ENCODE results near the gene SMIM35.

Gene SMIM35

DNA sequence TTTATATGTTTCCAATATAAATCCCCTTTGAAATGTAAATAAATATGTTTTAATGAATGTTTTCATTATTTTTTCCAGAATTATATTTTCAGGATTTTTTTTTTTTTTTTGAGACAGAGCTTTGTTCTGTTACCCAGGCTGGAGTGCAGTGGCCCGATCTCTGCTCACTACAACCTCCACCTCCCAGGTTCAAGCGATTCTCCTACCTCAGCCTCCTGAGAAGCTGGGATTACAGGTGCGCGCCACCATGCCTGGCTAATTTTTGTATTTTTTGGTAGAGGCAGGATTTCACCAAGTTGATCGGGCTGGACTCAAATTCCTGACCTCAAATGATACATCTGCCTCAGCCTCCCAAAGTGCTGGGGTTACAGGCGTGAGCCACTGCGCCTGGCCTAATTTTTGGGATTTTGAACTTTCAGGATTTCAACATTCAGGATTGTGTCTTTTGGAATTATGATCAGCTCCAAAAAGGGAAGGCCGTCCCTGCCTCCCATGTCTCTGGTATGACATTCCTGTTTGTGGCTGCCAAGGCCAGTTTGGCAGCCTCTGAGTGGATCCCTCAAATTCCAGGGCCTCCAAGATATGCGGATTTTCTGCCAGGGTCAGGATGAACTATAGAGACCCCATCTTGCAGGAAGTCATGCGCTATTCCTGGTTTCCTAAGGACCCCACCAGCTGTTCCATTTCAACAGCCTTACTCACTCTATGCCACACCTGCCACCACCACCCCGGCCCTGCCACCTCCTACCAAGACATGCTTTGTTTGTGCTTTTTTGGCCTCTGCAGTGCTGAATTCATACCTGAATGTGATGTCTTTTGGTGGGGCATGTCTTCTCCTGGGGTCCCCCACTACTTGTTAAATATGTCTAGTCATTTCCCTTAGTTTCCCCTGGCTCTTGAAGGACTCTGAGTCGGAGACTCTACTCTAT is 31.8 kb downstream of the SMIM35 start:
- Histone ChIP-seq H3K27ac (ENCODE audit: extremely low read depth, low read depth, low read length) (no peak overlapping the region), H3K4me1 (ENCODE audit: control insufficient read depth, insufficient read depth, low read length) (no peaks in the 10 kb centered on the region), H3K9me3 (ENCODE audit: control insufficient read depth, insufficient read depth, low read depth, low read length) (no peaks in the 10 kb centered on the region), H3K4me3 (ENCODE audit: low read depth, low read length) (no peak overlapping the region), H3K36me3 (ENCODE audit: control insufficient read depth in 2 of 2, insufficient read depth in 1 of 2, low read length in 2 of 2) (no peaks in the 10 kb centered on the region)
- TF ChIP-seq ZNF221 (tag by site-specific recombination; IDR thresholded peaks at IDR 0.05; ENCODE audit: borderline replicate concordance) (no peak), ZNF596 (tag by site-specific recombination; IDR thresholded peaks at IDR 0.05) (no peak), ZNF174 (tag by site-specific recombination; IDR thresholded peaks at IDR 0.05) (no peak), YY2 (tag by site-specific recombination; IDR thresholded peaks at IDR 0.05) (no peak)
- TF ChIP-seq, protein P1, sequence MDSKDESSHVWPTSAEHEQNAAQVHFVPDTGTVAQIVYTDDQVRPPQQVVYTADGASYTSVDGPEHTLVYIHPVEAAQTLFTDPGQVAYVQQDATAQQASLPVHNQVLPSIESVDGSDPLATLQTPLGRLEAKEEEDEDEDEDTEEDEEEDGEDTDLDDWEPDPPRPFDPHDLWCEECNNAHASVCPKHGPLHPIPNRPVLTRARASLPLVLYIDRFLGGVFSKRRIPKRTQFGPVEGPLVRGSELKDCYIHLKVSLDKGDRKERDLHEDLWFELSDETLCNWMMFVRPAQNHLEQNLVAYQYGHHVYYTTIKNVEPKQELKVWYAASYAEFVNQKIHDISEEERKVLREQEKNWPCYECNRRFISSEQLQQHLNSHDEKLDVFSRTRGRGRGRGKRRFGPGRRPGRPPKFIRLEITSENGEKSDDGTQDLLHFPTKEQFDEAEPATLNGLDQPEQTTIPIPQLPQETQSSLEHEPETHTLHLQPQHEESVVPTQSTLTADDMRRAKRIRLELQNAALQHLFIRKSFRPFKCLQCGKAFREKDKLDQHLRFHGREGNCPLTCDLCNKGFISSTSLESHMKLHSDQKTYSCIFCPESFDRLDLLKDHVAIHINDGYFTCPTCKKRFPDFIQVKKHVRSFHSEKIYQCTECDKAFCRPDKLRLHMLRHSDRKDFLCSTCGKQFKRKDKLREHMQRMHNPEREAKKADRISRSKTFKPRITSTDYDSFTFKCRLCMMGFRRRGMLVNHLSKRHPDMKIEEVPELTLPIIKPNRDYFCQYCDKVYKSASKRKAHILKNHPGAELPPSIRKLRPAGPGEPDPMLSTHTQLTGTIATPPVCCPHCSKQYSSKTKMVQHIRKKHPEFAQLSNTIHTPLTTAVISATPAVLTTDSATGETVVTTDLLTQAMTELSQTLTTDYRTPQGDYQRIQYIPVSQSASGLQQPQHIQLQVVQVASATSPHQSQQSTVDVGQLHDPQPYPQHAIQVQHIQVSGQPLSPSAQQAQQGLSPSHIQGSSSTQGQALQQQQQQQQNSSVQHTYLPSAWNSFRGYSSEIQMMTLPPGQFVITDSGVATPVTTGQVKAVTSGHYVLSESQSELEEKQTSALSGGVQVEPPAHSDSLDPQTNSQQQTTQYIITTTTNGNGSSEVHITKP (tag by site-specific recombination; IDR thresholded peaks at IDR 0.05) = no peak
- POLR2A ChIA-PET = no interaction called here
- CTCF ChIA-PET = interaction anchor here (0.5 to 5.6 kb wide), 16 partner anchors 9 to 288 kb away, joined by 3 to 100 read pairs (median 4); no protein-coding TSS in a partner anchor

DNA sequence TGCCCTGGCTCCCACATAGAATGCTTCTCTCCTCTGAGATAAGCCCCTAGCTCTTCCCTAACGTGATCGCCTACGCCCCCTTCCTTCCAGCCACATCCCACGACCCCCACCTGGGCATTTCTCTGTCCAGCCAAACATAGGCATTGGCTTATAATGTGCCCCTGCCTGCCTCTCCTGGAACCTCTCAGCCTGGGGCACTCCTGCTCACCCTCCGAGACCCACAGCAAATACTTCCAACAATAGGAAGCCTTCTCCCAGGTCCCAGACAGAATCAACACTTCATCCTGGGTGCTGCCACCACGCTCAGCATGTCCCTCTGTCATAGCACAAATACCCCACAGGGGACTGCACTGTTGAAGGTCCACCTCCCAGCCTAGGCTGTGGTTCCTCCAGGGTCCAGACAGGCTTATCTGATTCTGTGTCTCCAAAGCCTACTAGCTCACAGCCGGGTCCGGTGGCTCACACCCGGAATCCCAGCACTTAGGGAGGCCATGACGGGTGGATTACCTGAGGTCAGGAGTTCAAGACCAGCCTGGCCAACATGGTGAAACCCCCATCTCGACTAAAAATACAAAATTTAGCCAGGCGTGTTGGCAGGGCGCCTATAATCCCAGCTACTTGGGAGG is 34.1 kb downstream of the SMIM35 start:
- CTCF ChIA-PET = interaction anchor here (0.6 to 5.6 kb wide), 45 partner anchors 8 to 733 kb away, joined by 3 to 100 read pairs (median 4); no protein-coding TSS in a partner anchor
- POLR2A ChIA-PET = interaction anchor here (0.7 kb wide), 1 partner anchor 76 kb away, joined by 3 read pairs; no protein-coding TSS in a partner anchor
- no peak overlapping the region for H3K27ac ChIP-seq (ENCODE audit: extremely low read depth, low read depth, low read length)
- H3K4me1 ChIP-seq (ENCODE audit: control insufficient read depth, insufficient read depth, low read length) = no peaks in the 10 kb centered on the region
- no peaks in the 10 kb centered on the region for H3K9me3 ChIP-seq (ENCODE audit: control insufficient read depth, insufficient read depth, low read depth, low read length)
- no peak overlapping the region for H3K4me3 ChIP-seq (ENCODE audit: low read depth, low read length)
- H3K36me3 ChIP-seq (ENCODE audit: control insufficient read depth in 2 of 2, insufficient read depth in 1 of 2, low read length in 2 of 2) = no peaks in the 10 kb centered on the region
- TF ChIP-seq ZNF184 (tag by site-specific recombination; IDR thresholded peaks at IDR 0.05) (no peak), ZBTB48 (tag by site-specific recombination; IDR thresholded peaks at IDR 0.05) (no peak), ZNF16 (tag by site-specific recombination; IDR thresholded peaks at IDR 0.05; ENCODE audit: low read depth) (no peak), RBAK (tag by site-specific recombination; IDR thresholded peaks at IDR 0.05) (no peak), OVOL3 (tag by site-specific recombination; IDR thresholded peaks at IDR 0.05) (no peak), ZNF48 (tag by site-specific recombination; IDR thresholded peaks at IDR 0.05) (no peak)

DNA sequence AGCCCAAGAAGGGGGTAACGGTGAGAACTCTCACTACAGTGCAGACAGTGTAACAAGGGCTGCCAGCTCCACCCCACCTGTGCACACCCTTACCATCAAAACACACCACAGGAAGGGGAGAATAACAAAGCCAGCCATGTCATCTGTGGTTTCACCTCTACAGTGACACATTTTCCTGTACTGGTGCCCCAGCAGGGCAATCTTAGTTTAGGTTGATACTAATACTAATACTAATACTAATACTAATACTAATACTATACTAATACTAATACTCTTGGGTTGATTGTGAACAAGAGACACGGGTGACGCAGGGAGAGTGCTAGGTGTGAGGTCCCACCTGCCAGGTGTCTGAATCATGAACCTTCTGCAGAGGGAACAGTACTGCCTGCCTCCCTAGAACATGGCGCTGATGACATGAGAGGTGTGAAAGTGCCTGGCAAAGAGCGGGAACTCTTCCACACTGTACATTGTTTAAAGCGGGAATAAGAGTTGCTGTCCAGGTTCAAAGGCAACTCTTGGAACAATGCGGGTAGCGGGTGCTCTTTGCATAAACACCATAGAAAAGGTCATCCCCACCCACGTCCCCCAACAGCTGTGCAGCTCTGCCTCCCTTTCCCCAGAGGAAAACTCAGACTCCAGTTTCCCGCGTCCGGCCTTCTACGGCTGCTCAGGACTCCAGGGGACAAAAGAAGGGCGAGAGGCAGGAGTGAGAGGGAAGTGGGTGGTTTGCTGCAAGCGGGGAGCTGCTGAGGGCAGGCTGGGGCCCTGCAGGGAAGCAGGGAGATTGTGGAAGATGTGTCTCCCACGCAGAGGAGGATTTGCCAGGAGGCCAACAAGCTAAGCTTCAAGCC is 34.9 kb downstream of the SMIM35 start:
- POLR2A ChIA-PET = no interaction called here
- CTCF ChIA-PET = interaction anchor here (0.8 to 5.6 kb wide), 12 partner anchors 7 to 625 kb away, joined by 3 to 100 read pairs (median 12); no protein-coding TSS in a partner anchor
- Histone ChIP-seq H3K27ac (ENCODE audit: extremely low read depth, low read depth, low read length) (no peak overlapping the region), H3K9me3 (ENCODE audit: control insufficient read depth, insufficient read depth, low read depth, low read length) (no peaks in the 10 kb centered on the region), H3K4me3 (ENCODE audit: low read depth, low read length) (no peak overlapping the region), H3K36me3 (ENCODE audit: control insufficient read depth in 2 of 2, insufficient read depth in 1 of 2, low read length in 2 of 2) (no peaks in the 10 kb centered on the region), H3K4me1 (ENCODE audit: control insufficient read depth, insufficient read depth, low read length) (no peaks in the 10 kb centered on the region)
- TF ChIP-seq TCF7L2 (IDR thresholded peaks at IDR 0.05; ENCODE audit: borderline replicate concordance, low read depth, low read length) (no peak), ZNF292 (tag by site-specific recombination; IDR thresholded peaks at IDR 0.05; ENCODE audit: borderline replicate concordance, low read depth) (no peak), MZF1 (tag by site-specific recombination; IDR thresholded peaks at IDR 0.05; ENCODE audit: borderline replicate concordance) (no peak), ZNF560 (tag by site-specific recombination; IDR thresholded peaks at IDR 0.05; ENCODE audit: borderline replicate concordance) (no peak), ZNF416 (tag by site-specific recombination; IDR thresholded peaks at IDR 0.05) (no peak), ZNF132 (tag by site-specific recombination; IDR thresholded peaks at IDR 0.05; ENCODE audit: borderline replicate concordance) (no peak), ZFP3 (tag by site-specific recombination; IDR thresholded peaks at IDR 0.05; ENCODE audit: low read depth) (no peak), GLIS1 (tag by site-specific recombination; IDR thresholded peaks at IDR 0.05) (no peak)
